Mucosa of rectum (tissue), 2 donors: ENCODE measurements around the gene BGLAP.

Experiments
- H3K27ac ChIP-seq, 2 donors: one replicate each; pipeline ENCODE4 v1.7.0; 2013; ENCODE audit warnings: inconsistent platforms in 2 of 2, low read depth in 2 of 2, low read length in 2 of 2
- H3K27me3 ChIP-seq, 2 donors: one replicate each; pipeline ENCODE4 v1.7.0; 2013; ENCODE audit warnings: low read length in 2 of 2; ENCODE audit not compliant: control insufficient read depth in 2 of 2, insufficient read depth in 2 of 2
- H3K36me3 ChIP-seq, 2 donors: one replicate each; pipeline ENCODE4 v1.7.0; 2013; ENCODE audit warnings: low read length in 2 of 2; ENCODE audit not compliant: control insufficient read depth in 2 of 2, insufficient read depth in 2 of 2
- H3K4me1 ChIP-seq, 2 donors: one replicate each; pipeline ENCODE4 v1.7.0; 2013; ENCODE audit warnings: low read length in 2 of 2, mild to moderate bottlenecking in 1 of 2; ENCODE audit not compliant: control insufficient read depth in 2 of 2, insufficient read depth in 2 of 2
- H3K4me3 ChIP-seq, 2 donors: one replicate each; pipeline ENCODE4 v1.7.0; 2013; ENCODE audit warnings: low read length in 2 of 2
- H3K9ac ChIP-seq, 2 donors: one replicate each; pipeline ENCODE4 v1.7.0; 2013; ENCODE audit warnings: low read length in 2 of 2, low read depth in 1 of 2, mild to moderate bottlenecking in 1 of 2
- H3K9me3 ChIP-seq, 2 donors: one replicate each; pipeline ENCODE4 v1.7.0; 2013; ENCODE audit warnings: low read length in 2 of 2; ENCODE audit not compliant: control insufficient read depth in 2 of 2
- donor health status: healthy.
- donor health status: Normal muscosa, but diverticular disease.

BGLAP gene

DNA sequence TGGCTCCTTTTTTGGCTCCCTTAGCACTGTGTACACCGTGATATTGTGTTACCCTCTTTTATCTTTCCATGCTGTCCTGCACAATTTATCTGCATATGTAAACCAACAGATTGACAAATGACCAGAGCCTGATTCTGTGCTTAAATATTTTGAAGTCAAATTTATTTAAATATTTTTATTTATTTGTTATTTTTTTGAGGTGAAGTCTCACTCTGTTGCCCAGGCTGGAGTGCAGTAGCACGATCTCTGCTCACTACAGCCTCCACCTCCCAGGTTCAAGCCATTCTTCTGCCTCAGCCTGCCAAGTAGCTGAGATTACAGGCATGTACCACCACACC is 16.3 kb upstream of the BGLAP start:
- H3K27ac ChIP-seq: no peak overlapping the region
- no peaks in the 10 kb centered on the region for H3K9me3 ChIP-seq
- H3K27me3 ChIP-seq: no peaks in the 10 kb centered on the region
- H3K4me3 ChIP-seq: no peak overlapping the region
- peaks cover 37 to 42% of the 10 kb centered on the region in 2 donors for H3K36me3 ChIP-seq
- no peak overlapping the region for H3K9ac ChIP-seq
- peaks cover 0 to 5% of the 10 kb centered on the region in 2 donors for H3K4me1 ChIP-seq

DNA sequence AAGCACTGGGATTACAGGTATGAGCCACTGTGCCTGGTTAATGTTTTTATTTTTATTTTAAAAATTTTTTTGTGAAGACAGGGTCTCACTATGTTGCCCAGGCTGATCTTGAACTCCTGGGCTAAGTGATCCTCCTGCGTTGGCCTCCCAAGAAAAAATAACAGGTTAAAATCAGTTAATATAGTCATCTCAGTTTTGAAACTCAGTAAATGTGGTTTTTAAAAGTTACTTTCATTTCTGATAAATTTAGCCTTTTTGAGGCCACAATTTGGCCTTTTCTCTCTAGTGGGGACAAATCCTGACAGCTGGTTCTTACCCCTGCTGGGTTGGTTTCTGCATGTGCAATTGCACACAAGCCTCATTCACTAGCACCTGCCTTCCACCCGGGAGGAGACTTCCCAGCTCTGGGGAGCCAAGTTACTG is 15.9 kb upstream of the BGLAP start:
- no peaks in the 10 kb centered on the region for H3K9me3 ChIP-seq
- no peak overlapping the region for H3K9ac ChIP-seq
- H3K4me1 ChIP-seq: peaks cover 0 to 5% of the 10 kb centered on the region in 2 donors
- H3K4me3 ChIP-seq: no peak overlapping the region
- peak overlapping the region in 1 of 2 donors; percentile 23 for H3K27ac ChIP-seq
- H3K36me3 ChIP-seq: peaks cover 34 to 38% of the 10 kb centered on the region in 2 donors
- H3K27me3 ChIP-seq: no peaks in the 10 kb centered on the region

DNA sequence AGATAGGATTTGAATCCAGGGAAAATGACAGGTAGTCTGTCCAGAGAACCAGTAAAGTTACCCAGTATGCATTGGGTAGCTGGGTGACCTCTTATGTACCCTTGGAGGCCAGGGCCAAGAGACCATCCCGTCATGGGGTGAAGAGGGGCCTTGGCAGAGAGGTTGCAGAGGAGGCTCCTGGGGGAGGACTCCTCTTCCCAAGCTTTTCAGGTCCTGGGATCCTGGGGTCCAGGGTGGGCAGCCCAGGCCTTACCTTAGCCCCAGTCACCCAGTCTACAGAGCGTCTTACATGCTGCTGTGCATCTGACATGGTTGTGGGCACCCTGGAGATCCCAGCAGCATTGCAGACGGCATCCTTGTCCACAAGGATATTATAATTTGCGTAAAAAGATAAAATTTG is 15.2 kb upstream of the BGLAP start:
- Histone ChIP-seq H3K9ac (no peak overlapping the region), H3K4me3 (no peak overlapping the region), H3K27ac (peak overlapping the region in 1 of 2 donors; percentile 23), H3K27me3 (no peaks in the 10 kb centered on the region), H3K36me3 (peaks cover 27 to 32% of the 10 kb centered on the region in 2 donors), H3K9me3 (no peaks in the 10 kb centered on the region), H3K4me1 (peaks cover 0 to 5% of the 10 kb centered on the region in 2 donors)

DNA sequence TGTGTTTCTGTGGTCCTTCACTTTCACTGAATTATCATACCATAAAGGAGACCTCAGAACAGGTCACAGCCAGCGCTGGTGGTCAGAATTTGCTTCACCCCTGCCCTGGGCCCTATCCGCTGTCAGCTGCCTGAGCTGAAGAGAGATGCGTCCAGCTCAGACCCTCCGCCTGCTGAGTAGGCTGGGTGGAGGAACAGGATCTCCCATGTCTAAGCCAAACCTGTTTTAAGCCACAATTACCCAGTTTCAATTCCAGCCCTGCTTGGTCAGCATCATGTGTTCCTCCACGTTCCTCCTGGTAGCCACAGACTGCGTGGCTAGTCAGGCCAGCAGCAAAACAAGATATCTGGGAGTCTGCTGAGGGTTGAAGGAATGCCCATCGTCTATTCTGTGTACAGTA is 13.5 kb upstream of the BGLAP start:
- Histone ChIP-seq H3K36me3 (peaks cover 16 to 23% of the 10 kb centered on the region in 2 donors), H3K9ac (no peak overlapping the region), H3K27ac (peak overlapping the region in 1 of 2 donors; percentile 48)

DNA sequence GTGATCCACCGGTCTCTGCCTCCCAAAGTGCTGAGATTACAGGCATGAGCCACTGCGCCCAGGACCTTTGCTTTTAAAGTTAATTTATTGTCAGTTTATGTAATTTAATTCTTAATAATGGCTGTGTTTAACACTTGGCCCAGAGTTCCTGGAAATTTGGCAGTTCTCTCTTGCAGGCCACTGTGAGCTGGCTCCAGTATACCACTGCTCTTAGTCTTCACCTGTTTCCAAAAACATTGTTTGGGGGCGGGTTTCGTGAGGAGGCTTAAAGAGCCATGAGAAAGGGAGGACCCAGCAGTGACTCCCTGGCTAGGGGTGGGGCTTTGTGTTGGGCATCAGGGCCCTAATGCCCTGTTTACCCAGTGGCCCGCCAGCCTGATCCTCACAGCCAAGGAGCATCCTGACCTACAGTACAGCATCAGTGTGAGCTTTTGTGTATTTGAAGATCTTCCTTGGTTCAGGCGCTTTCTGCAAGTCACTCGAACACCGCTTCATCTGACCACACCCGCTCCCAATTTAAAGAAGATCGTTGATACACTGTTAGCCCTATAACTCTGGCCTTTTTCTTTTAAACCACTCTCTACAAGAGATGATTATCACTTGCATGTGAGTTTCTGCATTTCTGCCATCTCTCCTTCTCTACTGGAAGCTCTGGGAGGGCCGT is 12.0 kb upstream of the BGLAP start:
- H3K27me3 ChIP-seq: no peaks in the 10 kb centered on the region
- H3K27ac ChIP-seq: no peak overlapping the region
- H3K4me3 ChIP-seq: no peak overlapping the region
- peaks cover 0 to 5% of the 10 kb centered on the region in 2 donors for H3K4me1 ChIP-seq
- peaks cover 22 to 24% of the 10 kb centered on the region in 2 donors for H3K36me3 ChIP-seq
- H3K9me3 ChIP-seq: no peaks in the 10 kb centered on the region
- no peak overlapping the region for H3K9ac ChIP-seq

More for the DNA sequence above, 13.5 kb upstream of the BGLAP start:
- Histone ChIP-seq H3K4me3 (no peak overlapping the region), H3K9me3 (no peaks in the 10 kb centered on the region), H3K27me3 (no peaks in the 10 kb centered on the region), H3K4me1 (peaks cover 0 to 5% of the 10 kb centered on the region in 2 donors)

GRCh38 chr1:156230473-156230837 is 11.5 kb upstream of the BGLAP start:
- no peaks in the 10 kb centered on the region for H3K27me3 ChIP-seq
- peaks cover 0 to 5% of the 10 kb centered on the region in 2 donors for H3K4me1 ChIP-seq
- peaks cover 22 to 24% of the 10 kb centered on the region in 2 donors for H3K36me3 ChIP-seq
- no peak overlapping the region for H3K9ac ChIP-seq
- H3K27ac ChIP-seq: no peak overlapping the region
- H3K9me3 ChIP-seq: no peaks in the 10 kb centered on the region
- no peak overlapping the region for H3K4me3 ChIP-seq

GRCh38 chr1:156232201-156232894 is 9.6 kb upstream of the BGLAP start:
- Histone ChIP-seq H3K4me1 (no peaks in the 10 kb centered on the region), H3K36me3 (peaks cover 24 to 31% of the 10 kb centered on the region in 2 donors), H3K4me3 (no peak overlapping the region), H3K27me3 (no peaks in the 10 kb centered on the region), H3K9me3 (no peaks in the 10 kb centered on the region), H3K27ac (no peak overlapping the region), H3K9ac (no peak overlapping the region)

DNA sequence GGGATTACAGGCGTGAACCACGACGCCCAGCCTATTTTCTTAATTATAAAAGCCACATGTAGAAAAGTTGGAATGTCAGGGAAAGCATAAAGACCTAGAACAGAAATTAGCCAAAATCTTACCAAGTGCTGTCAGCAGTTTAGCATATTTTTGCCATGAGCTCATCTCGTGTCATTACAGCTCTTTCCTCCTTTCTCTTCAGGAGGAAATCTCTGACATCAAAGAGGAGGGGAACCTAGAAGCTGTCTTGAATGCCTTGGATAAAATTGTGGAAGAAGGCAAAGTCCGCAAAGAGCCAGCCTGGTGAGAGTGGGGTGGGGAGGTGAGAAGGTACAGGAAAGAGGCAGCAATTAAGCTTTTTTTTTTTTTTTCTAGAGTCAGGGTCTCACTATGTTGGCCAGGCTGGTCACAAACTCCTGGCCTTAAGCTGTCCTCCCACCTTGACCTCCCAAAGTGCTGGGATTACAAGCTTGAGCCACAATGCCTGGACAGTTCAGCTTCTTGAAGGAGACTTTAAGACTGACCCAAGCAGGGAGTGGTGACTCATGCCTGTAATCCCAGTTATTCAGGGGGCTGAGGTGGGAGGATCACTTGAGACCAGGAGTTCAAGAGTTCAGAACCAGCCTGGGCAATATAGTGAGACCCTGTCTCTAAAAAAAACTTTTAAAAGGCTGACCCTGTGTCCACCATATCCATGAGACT is 8.4 kb upstream of the BGLAP start:
- H3K36me3 ChIP-seq: peaks cover 29 to 32% of the 10 kb centered on the region in 2 donors

GRCh38 chr1:156236164-156236563 is 5.8 kb upstream of the BGLAP start:
- Histone ChIP-seq H3K9ac (no peak overlapping the region), H3K27ac (no peak overlapping the region), H3K9me3 (no peaks in the 10 kb centered on the region), H3K27me3 (no peaks in the 10 kb centered on the region), H3K4me1 (no peaks in the 10 kb centered on the region), H3K4me3 (no peak overlapping the region), H3K36me3 (peaks cover 31 to 42% of the 10 kb centered on the region in 2 donors)

More for the DNA sequence above, 8.4 kb upstream of the BGLAP start:
- Histone ChIP-seq H3K9ac (no peak overlapping the region), H3K4me1 (no peaks in the 10 kb centered on the region), H3K27ac (no peak overlapping the region), H3K4me3 (no peak overlapping the region), H3K27me3 (no peaks in the 10 kb centered on the region), H3K9me3 (no peaks in the 10 kb centered on the region)

DNA sequence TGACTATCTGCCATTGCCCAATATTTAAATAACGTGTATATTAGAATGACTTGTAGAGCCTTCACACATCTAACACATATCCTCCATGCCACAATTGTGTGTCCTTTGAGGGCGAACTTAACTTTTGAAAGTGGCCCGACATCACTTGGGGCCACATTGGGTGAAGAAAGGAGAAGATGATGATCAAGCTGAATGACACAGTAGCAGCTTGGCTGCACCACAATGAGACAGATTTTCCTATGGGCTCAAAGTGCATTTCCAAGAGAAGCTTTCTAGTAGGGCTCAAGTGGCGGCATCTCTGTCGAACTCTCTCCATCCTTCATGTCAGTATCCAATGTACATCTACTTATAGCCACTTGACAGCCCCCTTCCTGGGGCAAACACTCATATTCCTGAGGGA is 3.7 kb upstream of the BGLAP start:
- H3K27me3 ChIP-seq: no peaks in the 10 kb centered on the region
- H3K9ac ChIP-seq: no peak overlapping the region
- H3K36me3 ChIP-seq: peaks cover 29 to 42% of the 10 kb centered on the region in 2 donors
- H3K9me3 ChIP-seq: no peaks in the 10 kb centered on the region
- H3K4me3 ChIP-seq: no peak overlapping the region
- no peak overlapping the region for H3K27ac ChIP-seq
- H3K4me1 ChIP-seq: no peaks in the 10 kb centered on the region
